ENCODE results near the gene OR51B4.
A peak's percentile ranks its signal among the peaks of the same experiment; 100 is the strongest.
"Not testable (repeated sequence)": the region's sequence is repeated elsewhere in the genome, so short reads cannot be mapped to it uniquely, and the experiment has no call there.

OR51B4 gene

DNA sequence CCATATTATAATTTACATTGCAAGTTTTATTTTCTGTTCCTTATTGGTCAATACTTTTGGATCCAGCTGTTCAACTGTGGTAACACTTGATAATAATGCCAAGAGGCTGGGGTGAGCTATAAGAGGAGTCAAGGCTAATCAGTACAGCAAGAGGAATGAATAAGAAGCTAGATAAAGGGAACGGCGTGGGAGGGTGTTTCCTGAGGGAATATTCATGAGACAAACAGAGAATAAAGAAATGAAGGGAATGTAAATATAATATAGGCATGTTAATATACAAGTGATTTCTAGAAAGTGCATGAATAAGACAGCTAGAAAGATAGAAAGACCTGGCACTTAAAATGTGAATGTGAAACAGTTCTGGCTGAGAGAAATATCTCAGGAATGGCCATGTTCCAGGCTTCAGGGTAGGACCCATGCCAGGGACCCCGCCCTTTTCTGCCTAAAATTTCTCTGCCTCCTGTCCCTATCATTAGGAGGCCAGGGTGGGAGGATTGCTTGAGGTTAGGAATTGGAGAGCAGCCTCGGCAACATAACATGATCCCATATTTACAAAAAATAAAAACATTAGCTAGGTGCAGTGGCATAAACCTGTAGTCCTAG lies 3.9 kb downstream of the OR51B4 start:
- FAIRE-seq = no peak
- DNase-seq (ENCODE audit: insufficient read length, low spot score) = no peak

GRCh38 chr11:5294342-5294995 lies 7.3 kb downstream of the OR51B4 start:
- FAIRE-seq; DNase-seq (ENCODE audit: insufficient read length, low spot score): not testable (repeated sequence)

- DNase-seq (ENCODE audit: insufficient read length, low spot score) = no peak
- FAIRE-seq = no peak
Observed at GRCh38 chr11:5293028-5293427, 8.7 kb downstream of the OR51B4 start.

DNA sequence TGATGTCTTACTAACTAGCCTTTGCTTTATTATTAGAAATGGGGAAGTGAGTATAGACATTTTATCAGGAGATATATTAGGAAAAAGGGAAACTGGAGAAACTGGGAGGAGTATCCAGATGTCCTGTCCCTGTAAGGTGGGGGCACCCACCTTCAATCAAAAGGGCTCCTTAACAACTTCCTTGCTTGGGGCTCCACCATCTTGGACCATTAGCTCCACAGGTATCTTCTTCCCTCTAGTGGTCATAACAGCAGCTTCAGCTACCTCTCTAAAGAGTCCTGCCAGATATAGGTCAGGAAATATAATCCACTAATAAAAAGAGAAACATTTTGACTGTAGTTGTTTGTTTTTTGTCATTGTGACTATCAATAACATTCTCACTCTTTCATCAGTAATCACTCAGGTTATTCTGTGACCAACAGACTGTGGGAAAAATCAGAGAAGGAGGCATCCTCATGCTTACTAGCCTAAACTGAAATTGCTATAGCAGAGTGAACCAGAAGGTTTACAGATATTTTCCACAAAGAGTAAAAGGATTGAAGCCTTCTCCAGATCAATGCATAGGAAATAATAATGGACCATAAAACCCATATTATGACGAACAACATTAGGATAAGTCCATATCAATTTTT lies 10.4 kb downstream of the OR51B4 start:
- peak; percentile 11 for FAIRE-seq
- peak; percentile 25 for DNase-seq (ENCODE audit: insufficient read length, low spot score)

DNA sequence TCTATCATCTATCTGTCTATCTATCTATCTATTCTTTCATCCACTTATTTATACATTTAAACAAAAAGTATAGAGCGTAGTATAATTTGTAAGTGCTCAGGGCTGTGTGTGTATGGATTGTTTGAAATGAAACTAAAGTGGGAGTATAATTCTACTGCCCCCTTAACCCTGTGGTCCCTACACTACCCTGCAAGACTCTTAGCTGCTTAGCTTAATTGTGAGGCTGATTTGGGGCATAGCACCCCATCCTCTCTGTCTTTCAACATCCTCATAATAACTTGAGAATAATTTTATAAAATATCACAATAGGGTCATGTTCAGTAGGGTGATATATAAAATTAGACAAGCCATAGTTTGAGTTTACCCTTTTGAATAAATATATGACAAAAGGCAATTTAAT lies 11.6 kb downstream of the OR51B4 start:
- FAIRE-seq (no peak), DNase-seq (ENCODE audit: insufficient read length, low spot score) (no peak)

DNA sequence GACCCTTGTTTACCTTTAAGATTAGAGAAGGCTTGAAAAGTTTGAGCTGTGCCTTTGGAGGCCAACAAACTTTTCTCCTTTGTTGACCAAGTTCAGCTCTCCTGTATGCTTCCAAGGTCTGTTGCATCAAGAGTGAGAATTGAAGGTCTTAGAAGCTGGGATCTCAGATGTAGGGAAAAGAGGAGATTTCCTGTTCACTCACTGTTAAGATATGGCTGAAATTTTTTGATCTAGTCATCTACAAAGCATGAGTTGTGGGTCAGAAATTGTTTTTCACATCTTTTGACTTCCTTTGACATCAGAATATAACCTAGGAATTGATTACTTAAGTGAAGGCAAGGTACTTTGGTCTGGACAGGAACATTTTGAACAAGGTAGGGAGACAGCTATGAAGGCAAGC lies 12.1 kb downstream of the OR51B4 start:
- no peak for FAIRE-seq

DNA sequence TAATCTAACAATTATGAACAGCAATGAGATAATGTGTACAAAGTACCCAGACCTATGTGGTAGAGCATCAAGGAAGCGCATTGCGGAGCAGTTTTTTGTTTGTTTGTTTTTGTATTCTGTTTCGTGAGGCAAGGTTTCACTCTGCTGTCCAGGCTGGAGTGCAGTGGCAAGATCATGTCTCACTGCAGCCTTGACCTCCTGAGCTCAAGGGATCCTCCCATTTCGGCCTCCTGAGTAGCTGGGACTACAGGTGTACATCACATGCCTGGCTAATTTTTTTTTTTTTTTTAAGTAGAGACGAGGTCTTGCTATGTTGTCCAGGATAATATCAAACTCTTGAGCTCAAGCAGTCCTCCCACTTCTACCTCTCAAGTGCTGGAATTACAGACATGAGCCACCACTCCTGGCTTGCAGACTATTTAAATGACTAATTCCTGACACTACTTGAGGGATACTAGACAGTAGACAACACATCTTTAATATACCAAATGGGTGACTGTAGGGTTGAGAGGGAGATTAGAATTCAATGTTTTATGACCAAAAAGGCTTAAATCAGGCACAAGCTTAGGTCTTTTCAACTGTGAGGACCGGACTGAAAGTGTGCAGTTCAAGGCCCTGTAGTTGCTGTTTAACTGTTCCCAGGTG lies 12.7 kb downstream of the OR51B4 start:
- no peak for DNase-seq (ENCODE audit: insufficient read length, low spot score)
- FAIRE-seq = no peak

More for the DNA sequence above, 12.1 kb downstream of the OR51B4 start:
- no peak for DNase-seq (ENCODE audit: insufficient read length, low spot score)

DNA sequence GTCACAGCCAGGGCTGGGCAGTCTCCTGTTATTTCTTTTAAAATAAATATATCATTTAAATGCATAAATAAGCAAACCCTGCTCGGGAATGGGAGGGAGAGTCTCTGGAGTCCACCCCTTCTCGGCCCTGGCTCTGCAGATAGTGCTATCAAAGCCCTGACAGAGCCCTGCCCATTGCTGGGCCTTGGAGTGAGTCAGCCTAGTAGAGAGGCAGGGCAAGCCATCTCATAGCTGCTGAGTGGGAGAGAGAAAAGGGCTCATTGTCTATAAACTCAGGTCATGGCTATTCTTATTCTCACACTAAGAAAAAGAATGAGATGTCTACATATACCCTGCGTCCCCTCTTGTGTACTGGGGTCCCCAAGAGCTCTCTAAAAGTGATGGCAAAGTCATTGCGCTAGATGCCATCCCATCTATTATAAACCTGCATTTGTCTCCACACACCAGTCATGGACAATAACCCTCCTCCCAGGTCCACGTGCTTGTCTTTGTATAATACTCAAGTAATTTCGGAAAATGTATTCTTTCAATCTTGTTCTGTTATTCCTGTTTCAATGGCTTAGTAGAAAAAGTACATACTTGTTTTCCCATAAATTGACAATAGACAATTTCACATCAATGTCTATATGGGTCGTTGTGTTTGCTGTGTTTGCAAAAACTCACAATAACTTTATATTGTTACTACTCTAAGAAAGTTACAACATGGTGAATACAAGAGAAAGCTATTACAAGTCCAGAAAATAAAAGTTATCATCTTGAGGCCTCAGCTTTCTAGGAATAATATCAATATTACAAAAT lies 13.4 kb downstream of the OR51B4 start:
- FAIRE-seq = no peak
- DNase-seq (ENCODE audit: insufficient read length, low spot score) = no peak

DNA sequence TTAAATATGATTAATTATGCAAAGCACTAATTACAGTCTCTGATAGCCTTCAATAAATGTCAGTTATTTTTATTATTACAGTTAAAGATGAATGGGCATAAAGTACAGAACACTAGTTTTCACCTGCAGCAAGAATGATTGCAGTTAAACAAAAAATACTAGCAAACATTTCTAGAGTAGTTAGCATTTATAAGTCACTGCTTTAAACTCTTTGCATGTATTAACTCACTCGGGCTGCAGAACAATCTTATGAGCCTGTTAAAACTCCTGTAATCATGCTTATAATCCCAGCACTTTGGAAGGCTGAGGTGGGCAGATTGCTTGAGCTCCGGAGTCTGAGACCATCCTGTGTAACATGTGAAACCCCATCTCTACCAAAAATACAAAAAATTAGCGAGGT lies 14.8 kb downstream of the OR51B4 start:
- no peak for DNase-seq (ENCODE audit: insufficient read length, low spot score)
- FAIRE-seq = no peak

DNA sequence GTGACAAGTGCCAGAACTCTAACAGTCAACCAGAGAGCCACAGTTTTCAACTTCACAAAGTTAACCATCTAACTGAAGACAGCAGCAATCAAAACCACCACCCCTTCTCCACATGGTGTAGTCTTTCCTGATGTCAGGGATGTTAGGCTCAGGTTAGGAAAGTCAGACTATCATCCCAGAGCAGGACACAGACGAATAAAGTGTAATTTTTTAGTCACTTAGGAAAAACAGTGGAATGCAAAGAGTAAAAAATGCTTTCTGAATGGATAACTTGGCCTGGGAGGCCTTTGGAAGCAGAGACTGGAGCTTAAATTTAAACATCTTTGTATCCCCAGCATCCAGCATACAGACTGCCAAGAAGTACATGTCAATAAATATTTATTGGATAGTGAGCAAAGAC lies 15.4 kb downstream of the OR51B4 start:
- DNase-seq (ENCODE audit: insufficient read length, low spot score) (no peak), FAIRE-seq (no peak)

DNA sequence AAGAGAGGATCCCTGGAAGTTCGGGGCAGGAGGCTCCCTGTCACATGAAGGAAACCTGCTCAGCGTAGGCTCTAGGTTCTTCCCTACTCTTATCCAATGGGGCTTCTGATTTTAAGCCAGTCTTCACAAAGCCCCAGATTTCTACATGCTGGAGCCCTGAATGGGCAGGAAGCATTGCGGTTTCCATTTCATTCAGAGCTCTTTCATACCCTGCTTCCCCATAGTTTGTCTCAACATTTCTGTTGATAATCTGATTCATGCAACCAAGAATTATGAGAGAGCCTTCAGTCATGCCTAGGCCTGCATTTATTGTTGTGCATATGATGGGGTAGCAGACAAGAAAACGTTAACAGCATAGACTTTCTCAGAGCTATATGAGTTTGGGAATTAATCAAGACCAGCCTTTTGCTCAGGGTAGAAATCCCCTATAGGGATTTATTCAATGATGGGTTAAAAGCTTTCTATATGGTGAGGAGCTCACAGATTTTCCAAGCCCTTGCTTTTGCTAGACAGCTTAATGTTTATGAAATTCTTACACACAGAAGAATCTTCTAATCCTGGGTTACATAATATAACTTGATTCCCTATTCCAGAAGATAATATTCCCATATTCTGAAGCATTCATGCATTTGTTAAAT lies 15.9 kb downstream of the OR51B4 start:
- no peak for DNase-seq (ENCODE audit: insufficient read length, low spot score)
- no peak for FAIRE-seq

- DNase-seq (ENCODE audit: insufficient read length, low spot score) (no peak), FAIRE-seq (no peak)
Observed at GRCh38 chr11:5284637-5285036, 17.1 kb downstream of the OR51B4 start.

DNA sequence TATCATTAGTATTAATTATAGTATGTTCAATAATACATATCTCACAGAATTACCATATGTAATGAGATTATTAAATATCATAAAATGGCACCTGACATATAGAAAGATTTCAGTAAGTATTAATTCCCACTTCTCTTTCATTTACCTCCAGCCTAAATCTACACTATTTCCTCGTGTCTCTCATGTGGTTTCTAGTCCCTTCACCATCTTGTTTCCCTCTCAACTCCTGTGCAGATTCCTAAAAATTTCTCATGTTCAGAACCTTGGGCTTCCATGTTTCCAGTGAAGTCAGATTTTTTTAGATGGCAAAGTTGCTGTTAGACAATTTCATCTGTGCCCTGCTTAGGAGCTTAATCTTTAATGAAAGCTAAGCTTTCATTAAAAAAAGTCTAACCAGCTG lies 17.9 kb downstream of the OR51B4 start:
- DNase-seq (ENCODE audit: insufficient read length, low spot score) = no peak
- no peak for FAIRE-seq

GRCh38 chr11:5283086-5283485 lies 18.7 kb downstream of the OR51B4 start:
- DNase-seq (ENCODE audit: insufficient read length, low spot score) (no peak), FAIRE-seq (no peak)

DNA sequence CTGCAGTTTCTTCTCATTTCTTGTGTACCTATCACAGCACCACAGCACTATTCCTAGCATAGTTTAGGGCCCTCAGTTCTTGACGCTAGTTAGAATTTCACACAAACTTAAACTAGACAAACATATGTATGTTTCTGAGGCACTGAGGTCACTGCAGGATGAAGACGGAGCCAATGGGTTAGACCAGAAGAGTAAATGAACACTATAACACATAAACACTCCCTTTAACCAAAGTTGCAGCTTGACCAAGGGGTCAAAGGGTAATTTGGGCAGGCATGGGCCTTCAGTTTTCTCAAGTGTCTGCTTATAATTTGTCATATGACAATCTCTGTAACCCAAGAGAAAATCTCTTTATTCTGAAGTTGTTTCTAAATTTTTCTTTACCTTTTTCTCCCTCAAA lies 19.1 kb downstream of the OR51B4 start:
- FAIRE-seq (no peak), DNase-seq (ENCODE audit: insufficient read length, low spot score) (no peak)

GRCh38 chr11:5281596-5281995 lies 20.1 kb downstream of the OR51B4 start:
- no peak for FAIRE-seq
- no peak for DNase-seq (ENCODE audit: insufficient read length, low spot score)

DNA sequence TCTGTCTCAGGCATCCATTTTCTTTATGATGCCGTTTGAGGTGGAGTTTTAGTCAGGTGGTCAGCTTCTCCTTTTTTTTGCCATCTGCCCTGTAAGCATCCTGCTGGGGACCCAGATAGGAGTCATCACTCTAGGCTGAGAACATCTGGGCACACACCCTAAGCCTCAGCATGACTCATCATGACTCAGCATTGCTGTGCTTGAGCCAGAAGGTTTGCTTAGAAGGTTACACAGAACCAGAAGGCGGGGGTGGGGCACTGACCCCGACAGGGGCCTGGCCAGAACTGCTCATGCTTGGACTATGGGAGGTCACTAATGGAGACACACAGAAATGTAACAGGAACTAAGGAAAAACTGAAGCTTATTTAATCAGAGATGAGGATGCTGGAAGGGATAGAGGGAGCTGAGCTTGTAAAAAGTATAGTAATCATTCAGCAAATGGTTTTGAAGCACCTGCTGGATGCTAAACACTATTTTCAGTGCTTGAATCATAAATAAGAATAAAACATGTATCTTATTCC lies 21.1 kb downstream of the OR51B4 start:
- FAIRE-seq = peak; percentile 80

DNA sequence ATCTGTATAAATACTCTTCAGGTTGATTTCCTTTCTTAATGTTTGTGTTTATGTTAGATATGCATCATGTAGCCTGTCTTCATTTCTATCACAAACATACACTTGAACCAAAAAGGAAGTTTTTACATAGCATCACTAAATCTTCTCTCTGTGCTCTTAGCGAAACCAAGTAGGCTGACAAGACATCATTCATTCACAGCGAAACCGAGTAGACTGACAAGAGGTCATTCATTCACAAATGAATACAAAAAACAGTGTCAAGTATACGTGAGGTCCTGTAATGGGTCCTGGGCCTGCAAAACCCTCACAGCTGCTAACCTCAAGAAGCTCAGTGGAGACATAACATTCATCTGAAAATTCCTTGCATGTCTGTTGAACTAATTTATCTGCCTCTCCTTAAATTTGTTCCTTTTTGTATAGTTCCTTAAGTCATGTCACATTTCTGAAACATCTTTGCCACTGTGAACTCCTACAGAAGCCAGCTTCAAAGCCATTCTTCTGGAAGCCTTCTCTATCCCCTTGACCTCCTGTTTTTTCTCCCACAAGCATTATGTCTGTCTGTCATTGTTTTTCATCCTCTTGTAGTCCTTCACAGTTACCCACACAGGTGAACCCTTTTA lies 22.2 kb downstream of the OR51B4 start:
- DNase-seq (ENCODE audit: insufficient read length, low spot score) = no peak
- FAIRE-seq = no peak

More for the DNA sequence above, 21.1 kb downstream of the OR51B4 start:
- peak; percentile 20 for DNase-seq (ENCODE audit: insufficient read length, low spot score)

DNA sequence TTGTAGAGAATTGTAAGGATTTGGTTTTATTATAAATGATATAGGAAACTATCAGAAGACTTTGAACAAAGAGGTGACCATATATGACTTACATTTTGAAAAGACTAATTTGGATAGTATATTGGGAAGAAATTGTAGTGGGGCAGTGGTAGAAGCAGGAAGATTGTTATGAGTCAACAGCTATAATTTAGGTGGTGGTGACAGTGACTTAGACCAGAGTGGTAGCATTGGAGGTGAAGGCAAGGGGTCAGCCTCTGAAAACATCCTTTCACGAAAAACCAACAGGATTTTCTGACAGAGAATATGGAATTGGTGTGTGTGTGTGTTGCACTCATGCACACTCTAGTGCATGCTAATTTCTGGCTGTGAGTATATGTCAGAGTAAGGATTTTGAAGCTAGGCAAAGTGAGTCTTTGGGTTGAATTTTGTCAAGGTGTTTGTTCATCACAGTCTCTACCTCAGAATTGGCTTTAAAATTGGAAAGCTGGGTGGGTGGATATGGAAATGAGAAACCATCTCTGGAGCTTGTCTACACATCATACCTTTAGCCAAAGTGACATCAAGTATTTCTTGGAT lies 23.9 kb downstream of the OR51B4 start:
- FAIRE-seq (no peak), DNase-seq (ENCODE audit: insufficient read length, low spot score) (no peak)
